C4-2B (cell line): ENCODE measurements around the gene IQCC.

Experiments
- H3K27ac ChIP-seq: fragments of 450-650 bp; 2 replicates; pipeline ENCODE4 v1.5.1; 2017
- ZFX ChIP-seq: fragments of 450-650 bp; IDR thresholded peaks from 2 replicates; pipeline ENCODE4 v1.6.1; 2017
- TF ChIP-seq, protein P1 (sequence below): fragments of 450-650 bp; conservative IDR thresholded peaks from 2 replicates; pipeline ENCODE4 v1.5.1; 2017; ENCODE audit warnings: mild to moderate bottlenecking

IQCC gene

DNA sequence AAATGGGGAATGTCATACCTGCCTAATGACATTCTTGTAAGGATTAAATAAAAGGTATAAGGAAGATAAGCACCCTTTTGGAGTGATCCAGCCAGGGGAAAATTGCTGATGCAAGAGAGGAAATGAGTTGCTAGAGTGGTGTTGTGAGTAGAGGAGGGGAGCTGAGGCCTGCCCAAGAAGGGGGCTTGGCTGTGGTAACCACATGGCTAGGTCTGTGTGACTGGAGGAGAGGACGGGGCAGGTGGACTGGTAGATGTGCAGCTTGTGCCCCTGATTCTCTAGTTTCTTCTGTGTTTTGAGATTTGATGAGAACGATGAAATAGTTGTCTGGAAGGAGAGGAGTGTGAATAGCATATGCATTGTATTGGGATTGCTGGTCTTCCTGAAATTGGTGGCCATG, 19.4 kb upstream of the IQCC start:
- TF ChIP-seq ZFX: no peak
- TF ChIP-seq, protein P1, sequence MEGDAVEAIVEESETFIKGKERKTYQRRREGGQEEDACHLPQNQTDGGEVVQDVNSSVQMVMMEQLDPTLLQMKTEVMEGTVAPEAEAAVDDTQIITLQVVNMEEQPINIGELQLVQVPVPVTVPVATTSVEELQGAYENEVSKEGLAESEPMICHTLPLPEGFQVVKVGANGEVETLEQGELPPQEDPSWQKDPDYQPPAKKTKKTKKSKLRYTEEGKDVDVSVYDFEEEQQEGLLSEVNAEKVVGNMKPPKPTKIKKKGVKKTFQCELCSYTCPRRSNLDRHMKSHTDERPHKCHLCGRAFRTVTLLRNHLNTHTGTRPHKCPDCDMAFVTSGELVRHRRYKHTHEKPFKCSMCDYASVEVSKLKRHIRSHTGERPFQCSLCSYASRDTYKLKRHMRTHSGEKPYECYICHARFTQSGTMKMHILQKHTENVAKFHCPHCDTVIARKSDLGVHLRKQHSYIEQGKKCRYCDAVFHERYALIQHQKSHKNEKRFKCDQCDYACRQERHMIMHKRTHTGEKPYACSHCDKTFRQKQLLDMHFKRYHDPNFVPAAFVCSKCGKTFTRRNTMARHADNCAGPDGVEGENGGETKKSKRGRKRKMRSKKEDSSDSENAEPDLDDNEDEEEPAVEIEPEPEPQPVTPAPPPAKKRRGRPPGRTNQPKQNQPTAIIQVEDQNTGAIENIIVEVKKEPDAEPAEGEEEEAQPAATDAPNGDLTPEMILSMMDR: no peak
- H3K27ac ChIP-seq: no peak overlapping the region

DNA sequence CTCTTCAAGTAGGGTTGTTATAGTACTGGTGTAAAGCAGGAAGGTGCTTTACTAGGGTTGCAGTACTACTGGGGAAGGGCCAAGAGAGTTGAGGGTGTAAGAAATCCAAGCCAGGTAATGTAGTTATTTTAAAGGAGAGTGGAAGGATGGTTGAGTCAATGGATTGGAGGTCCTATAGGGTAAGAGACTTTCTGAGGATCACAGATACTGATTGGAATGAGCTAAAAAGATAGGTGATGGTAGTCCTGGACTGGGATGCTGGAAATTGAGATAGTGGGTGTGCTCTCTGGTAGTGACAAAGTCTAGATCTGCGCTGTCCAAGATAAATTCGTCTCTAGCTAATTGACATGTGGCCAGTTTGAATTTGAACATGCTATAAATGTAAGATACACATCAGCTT, 19.0 kb upstream of the IQCC start:
- H3K27ac ChIP-seq: no peak overlapping the region

DNA sequence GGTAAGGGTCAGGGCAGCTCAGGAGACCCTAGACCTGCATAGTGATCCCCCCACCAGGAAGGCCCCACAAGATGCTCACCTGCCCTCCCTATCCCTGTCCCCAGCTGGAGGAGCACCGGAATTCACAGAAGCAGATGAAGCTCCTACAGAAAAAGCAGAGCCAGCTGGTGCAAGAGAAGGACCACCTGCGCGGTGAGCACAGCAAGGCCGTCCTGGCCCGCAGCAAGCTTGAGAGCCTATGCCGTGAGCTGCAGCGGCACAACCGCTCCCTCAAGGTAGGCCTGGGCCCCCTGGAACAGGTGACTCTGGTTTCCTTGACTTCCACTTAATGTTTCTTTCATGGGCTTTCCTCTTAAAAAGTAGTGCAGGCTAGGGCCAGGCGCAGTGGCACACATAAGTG, 17.6 kb upstream of the IQCC start:
- no peak overlapping the region for H3K27ac ChIP-seq

More for the DNA sequence above, 19.0 kb upstream of the IQCC start:
- TF ChIP-seq, protein P1: no peak
- TF ChIP-seq ZFX: no peak

DNA sequence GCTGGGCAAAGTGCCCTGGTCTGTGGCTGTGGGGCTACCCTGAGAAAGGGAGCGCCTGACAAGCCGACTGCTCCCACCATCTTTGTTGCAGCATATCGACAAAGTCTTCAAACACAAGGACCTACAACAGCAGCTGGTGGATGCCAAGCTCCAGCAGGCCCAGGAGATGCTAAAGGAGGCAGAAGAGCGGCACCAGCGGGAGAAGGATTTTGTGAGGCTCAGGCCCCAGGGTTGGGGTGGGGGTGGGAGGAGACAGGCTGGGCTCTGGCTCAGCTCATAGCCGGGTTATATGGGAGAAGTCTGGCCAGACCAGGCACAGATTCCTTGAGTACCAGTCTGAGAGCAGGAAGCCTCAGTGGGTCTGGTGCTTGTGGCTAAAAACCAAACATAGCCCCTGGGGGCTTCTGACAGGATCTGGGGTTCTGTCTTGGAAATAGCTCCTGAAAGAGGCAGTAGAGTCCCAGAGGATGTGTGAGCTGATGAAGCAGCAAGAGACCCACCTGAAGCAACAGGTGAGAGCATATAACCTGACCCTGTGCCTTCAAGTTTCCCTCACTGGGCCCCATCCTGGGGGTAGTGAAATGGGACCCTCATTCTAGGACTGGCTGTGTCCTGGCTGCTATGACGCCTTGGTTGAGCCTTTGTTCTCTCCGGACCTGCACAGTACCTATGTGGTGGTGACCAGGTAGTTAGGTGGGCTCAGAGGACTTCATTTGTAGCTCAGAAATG, 13.1 kb upstream of the IQCC start:
- TF ChIP-seq, protein P1: no peak
- TF ChIP-seq ZFX: no peak
- H3K27ac ChIP-seq: no peak overlapping the region

More for the DNA sequence above, 17.6 kb upstream of the IQCC start:
- TF ChIP-seq ZFX: no peak
- TF ChIP-seq, protein P1: no peak

DNA sequence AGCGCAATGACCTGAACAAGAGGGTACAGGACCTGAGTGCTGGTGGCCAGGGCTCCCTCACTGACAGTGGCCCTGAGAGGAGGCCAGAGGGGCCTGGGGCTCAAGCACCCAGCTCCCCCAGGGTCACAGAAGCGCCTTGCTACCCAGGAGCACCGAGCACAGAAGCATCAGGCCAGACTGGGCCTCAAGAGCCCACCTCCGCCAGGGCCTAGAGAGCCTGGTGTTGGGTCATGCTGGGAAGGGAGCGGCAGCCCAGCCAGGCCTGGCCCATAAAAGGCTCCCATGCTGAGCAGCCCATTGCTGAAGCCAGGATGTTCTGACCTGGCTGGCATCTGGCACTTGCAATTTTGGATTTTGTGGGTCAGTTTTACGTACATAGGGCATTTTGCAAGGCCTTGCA, 10.5 kb upstream of the IQCC start:
- no peak for TF ChIP-seq ZFX
- TF ChIP-seq, protein P1: no peak

DNA sequence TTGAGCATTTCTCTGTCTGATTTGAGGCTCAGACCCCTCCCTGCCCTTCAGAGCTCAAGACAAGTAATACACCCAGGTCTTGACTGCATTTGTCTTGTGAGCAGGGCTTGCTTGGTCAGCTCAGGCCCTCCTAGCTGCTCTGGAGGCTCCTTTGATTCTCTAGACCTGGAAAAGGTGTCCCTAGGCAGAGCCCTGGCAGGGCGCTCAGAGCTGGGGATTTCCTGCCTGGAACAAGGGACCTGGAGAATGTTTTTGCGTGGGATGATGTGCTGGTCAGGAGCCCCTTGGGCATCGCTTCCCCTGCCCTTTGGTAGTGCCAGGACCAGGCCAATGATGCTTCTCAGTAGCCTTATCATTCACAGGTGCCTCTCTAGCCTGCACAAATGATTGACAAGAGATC, 9.9 kb upstream of the IQCC start:
- H3K27ac ChIP-seq: no peak overlapping the region
- TF ChIP-seq ZFX: no peak
- TF ChIP-seq, protein P1: no peak

More for the DNA sequence above, 10.5 kb upstream of the IQCC start:
- no peak overlapping the region for H3K27ac ChIP-seq

DNA sequence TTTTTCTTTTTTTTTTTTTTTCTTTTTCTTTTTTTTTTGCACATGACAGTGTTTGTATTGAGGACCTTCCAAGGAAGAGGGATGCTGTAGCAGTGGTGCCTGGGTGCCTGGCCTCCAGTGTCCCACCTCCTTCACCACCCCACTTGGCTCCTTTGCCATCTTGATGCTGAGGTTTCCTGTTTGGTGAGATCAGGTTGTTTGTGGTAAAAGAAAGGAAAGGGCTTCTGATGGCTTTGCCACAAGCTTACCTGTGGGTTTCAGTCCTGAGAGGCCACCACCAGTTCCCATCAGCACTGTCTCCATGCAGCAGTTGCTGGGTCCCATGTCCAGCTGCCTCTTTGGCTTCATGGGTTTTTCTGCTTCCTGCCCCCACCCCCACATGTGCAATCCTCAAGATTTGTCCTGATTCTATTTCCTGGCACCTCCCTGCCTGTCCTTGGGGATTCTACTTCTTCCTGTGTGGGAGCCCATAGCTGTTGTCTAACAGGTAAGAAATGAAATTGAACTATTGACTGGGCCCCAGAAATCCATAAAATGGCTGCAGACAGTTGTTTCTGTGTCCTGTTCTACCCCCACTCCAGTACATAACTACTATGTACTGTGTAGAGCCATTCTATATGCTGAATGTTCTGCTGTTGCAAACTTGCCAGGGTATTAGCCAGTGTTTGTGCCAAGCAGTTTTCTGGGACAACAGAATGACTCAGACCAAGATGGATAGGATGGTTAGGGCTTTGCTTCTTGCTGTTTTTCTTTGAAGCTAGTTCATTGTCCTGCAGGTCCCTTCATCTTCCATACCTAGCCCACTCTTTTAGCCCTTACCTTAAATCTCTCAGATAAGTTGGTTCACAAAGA, 9.3 kb upstream of the IQCC start:
- no peak for TF ChIP-seq ZFX
- TF ChIP-seq, protein P1: no peak
- no peak overlapping the region for H3K27ac ChIP-seq
